Neural cell (in vitro differentiated cells): ENCODE data around the gene EID2B. TPM values are rescaled to one million over a fixed set of nuclear protein-coding genes. Genes with fewer than 3 reads are reported as not detected.

Experiments used
- H2AFZ ChIP-seq: fragments of 200-600, 300-800 bp; sonication (generic), shearing (Covaris generic); 2 replicates; pipeline ENCODE4 v1.6.0; 2014; ENCODE audit warnings: low read depth, mild to moderate bottlenecking, antibody characterized with exemption, low read length, moderate library complexity
- H3F3A ChIP-seq: fragments of 200-600 bp; shearing (Covaris generic); 2 replicates; pipeline ENCODE4 v1.6.1; 2016; ENCODE audit warnings: mild to moderate bottlenecking, moderate library complexity, mixed read lengths, antibody characterized with exemption, low read length; ENCODE audit not compliant: insufficient read depth, poor library complexity, severe bottlenecking
- H3K27ac ChIP-seq: fragments of 200-600, 300-800 bp; sonication (generic), shearing (Covaris generic); 2 replicates; pipeline ENCODE4 v1.5.1; 2014; ENCODE audit warnings: mild to moderate bottlenecking, low read length, moderate library complexity
- H3K27me3 ChIP-seq: fragments of 300-800, 200-600 bp; sonication (generic), shearing (Covaris generic); 2 replicates; pipeline ENCODE4 v1.6.0; 2014; ENCODE audit warnings: mild to moderate bottlenecking, low read depth, low read length, moderate library complexity; ENCODE audit not compliant: insufficient read depth
- H3K36me3 ChIP-seq: fragments of 300-800, 200-600 bp; sonication (generic), shearing (Covaris generic); 2 replicates; pipeline ENCODE4 v1.5.1; 2014; ENCODE audit warnings: mild to moderate bottlenecking, antibody characterized with exemption, low read length, moderate library complexity; ENCODE audit not compliant: insufficient read depth
- H3K4me2 ChIP-seq: fragments of 300-800, 200-600 bp; sonication (generic), shearing (Covaris generic); 2 replicates; pipeline ENCODE4 v1.6.0; 2014; ENCODE audit warnings: mild to moderate bottlenecking, low read length
- H3K4me3 ChIP-seq: fragments of 300-800, 200-600 bp; sonication (generic), shearing (Covaris generic); 2 replicates; pipeline ENCODE4 v1.5.1; 2014; ENCODE audit warnings: mild to moderate bottlenecking, low read length, moderate library complexity
- H3K79me2 ChIP-seq: fragments of 200-600 bp; shearing (Covaris generic); replicated peaks from 2 replicates; pipeline ENCODE4 v1.6.0; 2014; ENCODE audit warnings: mild to moderate bottlenecking, low read length, moderate library complexity; ENCODE audit not compliant: insufficient read depth
- H3K9ac ChIP-seq: fragments of 300-800, 200-600 bp; sonication (generic), shearing (Covaris generic); 2 replicates; pipeline ENCODE4 v1.6.1; 2016; ENCODE audit warnings: mild to moderate bottlenecking, low read length, mixed read lengths
- H3K9me2 ChIP-seq: fragments of 200-600 bp; shearing (Covaris generic); 2 replicates; pipeline ENCODE4 v1.6.1; 2016; ENCODE audit warnings: mild to moderate bottlenecking, low read length, mixed read lengths; ENCODE audit not compliant: insufficient read depth
- H3K9me3 ChIP-seq: fragments of 200-600, 300-800 bp; sonication (generic), shearing (Covaris generic); 2 replicates; pipeline ENCODE4 v1.6.1; 2016; ENCODE audit warnings: mild to moderate bottlenecking, mixed run types, low read length, moderate library complexity, mixed read lengths
- H4K20me1 ChIP-seq: fragments of 200-600 bp; shearing (Covaris generic); 2 replicates; pipeline ENCODE4 v1.6.1; 2016; ENCODE audit warnings: mild to moderate bottlenecking, mixed run types; ENCODE audit not compliant: insufficient read depth
- CTCF ChIP-seq: fragments of 450-650 bp; IDR thresholded peaks from 2 replicates; pipeline ENCODE4 v1.5.1; 2014; ENCODE audit warnings: antibody characterized with exemption, mild to moderate bottlenecking, moderate library complexity; ENCODE audit not compliant: poor library complexity, severe bottlenecking
- EP300 ChIP-seq: fragments of 450-650 bp; conservative IDR thresholded peaks from 2 replicates; pipeline ENCODE4 v1.6.1; 2014; ENCODE audit warnings: antibody characterized with exemption, mild to moderate bottlenecking, moderate library complexity; ENCODE audit not compliant: poor library complexity, severe bottlenecking
- EZH2 ChIP-seq: fragments of 200-600, 300-800 bp; shearing (Covaris generic), sonication (generic); IDR thresholded peaks from 2 replicates; pipeline ENCODE4 v1.6.1; 2014; ENCODE audit warnings: antibody characterized with exemption, low read length, borderline replicate concordance, mild to moderate bottlenecking; ENCODE audit not compliant: insufficient read depth, poor library complexity, severe bottlenecking
- MXI1 ChIP-seq: fragments of 450-650 bp; conservative IDR thresholded peaks from 2 replicates; pipeline ENCODE4 v1.6.1; 2014; ENCODE audit warnings: antibody characterized with exemption, mild to moderate bottlenecking; ENCODE audit not compliant: poor library complexity, severe bottlenecking
- POLR2AphosphoS5 ChIP-seq: IDR thresholded peaks from 2 replicates; pipeline ENCODE4 v1.6.1; 2012
- RAD21 ChIP-seq: fragments of 450-650 bp; conservative IDR thresholded peaks from 2 replicates; pipeline ENCODE4 v1.6.1; 2014; ENCODE audit warnings: antibody characterized with exemption, mild to moderate bottlenecking, moderate library complexity
- REST ChIP-seq: IDR thresholded peaks from 2 replicates; pipeline ENCODE4 v1.6.1; 2012; ENCODE audit warnings: borderline replicate concordance
- SMC3 ChIP-seq: fragments of 450-650 bp; conservative IDR thresholded peaks from 2 replicates; pipeline ENCODE4 v1.6.1; 2014; ENCODE audit warnings: antibody characterized with exemption, mild to moderate bottlenecking, moderate library complexity; ENCODE audit not compliant: poor library complexity
- TAF1 ChIP-seq: IDR thresholded peaks from 2 replicates; pipeline ENCODE4 v1.6.1; 2012; ENCODE audit warnings: low read depth
- polyA plus RNA-seq: library from polyadenylated mRNA; depleted of rRNA; stranded (reverse); fragments of >200 nt; gene quantifications from 2 replicates; pipeline ENCODE4 v1.2.3, GENCODE V29; 2014

Gene EID2B
- polyA plus RNA-seq, 1 donor from 2014 or later, result 36.5 TPM

DNA sequence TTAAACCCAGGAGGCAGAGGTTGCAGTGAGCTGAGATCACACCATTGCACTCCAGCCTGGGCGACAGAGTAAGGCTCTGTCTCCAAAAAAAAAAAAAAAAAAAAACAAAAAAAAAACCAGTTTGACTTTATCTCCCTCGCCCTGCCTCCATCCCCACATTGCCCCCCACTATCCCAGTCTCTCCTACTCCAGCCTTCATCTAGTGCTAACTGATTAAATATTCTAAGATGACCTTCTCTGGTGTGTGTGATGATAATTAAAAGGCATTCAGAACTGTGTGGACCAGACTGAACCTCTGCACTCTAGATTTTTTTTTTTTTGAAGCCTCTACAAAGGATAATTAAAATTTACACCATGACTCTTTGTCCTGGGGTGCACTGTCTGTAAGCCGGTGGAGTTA is 39.9 kb downstream of the EID2B start:
- Histone ChIP-seq H3F3A (no peaks in the 10 kb centered on the region), H2AFZ (no peak overlapping the region), H3K4me3 (no peak overlapping the region), H3K27me3 (no peaks in the 10 kb centered on the region), H3K9me3 (no peaks in the 10 kb centered on the region), H3K4me2 (no peak overlapping the region), H3K79me2 (no peaks in the 10 kb centered on the region), H3K36me3 (no peaks in the 10 kb centered on the region), H3K9me2 (no peaks in the 10 kb centered on the region), H3K27ac (no peak overlapping the region), H4K20me1 (no peaks in the 10 kb centered on the region), H3K9ac (no peak overlapping the region)
- TF ChIP-seq TAF1 (no peak), REST (no peak), SMC3 (no peak), EP300 (no peak), RAD21 (no peak), POLR2AphosphoS5 (no peak), MXI1 (no peak), EZH2 (no peak), CTCF (no peak)

- TF ChIP-seq MXI1, result no peak
- TF ChIP-seq REST, result no peak
- TF ChIP-seq EP300, result no peak
- TF ChIP-seq RAD21, result no peak
- TF ChIP-seq POLR2AphosphoS5, result no peak
- no peak for TF ChIP-seq TAF1
- TF ChIP-seq EZH2, result no peak
- TF ChIP-seq CTCF, result no peak
- no peak for TF ChIP-seq SMC3
- H3K9me3 ChIP-seq, result no peaks in the 10 kb centered on the region
- no peak overlapping the region for H2AFZ ChIP-seq
- no peak overlapping the region for H3K4me2 ChIP-seq
- H3K27me3 ChIP-seq, result no peaks in the 10 kb centered on the region
- H3K9ac ChIP-seq, result no peak overlapping the region
- H3F3A ChIP-seq, result no peaks in the 10 kb centered on the region
- no peaks in the 10 kb centered on the region for H3K36me3 ChIP-seq
- no peak overlapping the region for H3K4me3 ChIP-seq
- H3K79me2 ChIP-seq, result no peaks in the 10 kb centered on the region
- no peak overlapping the region for H3K27ac ChIP-seq
- no peaks in the 10 kb centered on the region for H4K20me1 ChIP-seq
- no peaks in the 10 kb centered on the region for H3K9me2 ChIP-seq
Observed at GRCh38 chr19:39492225-39492624, 40.4 kb downstream of the EID2B start.
